ENCODE data around the gene SHH.
"Not testable (repeated sequence)": the region's sequence is repeated elsewhere in the genome, so short reads cannot be mapped to it uniquely, and the experiment has no call there.

The SHH gene

GRCh38 chr7:155843426-155844018, 31.3 kb upstream of the SHH start:
- DNase-seq (ENCODE audit: low read depth in 1 of 2, low spot score in 1 of 2) = no peak

GRCh38 chr7:155842496-155843265, 30.4 kb upstream of the SHH start:
- no peak for DNase-seq (ENCODE audit: low read depth in 1 of 2, low spot score in 1 of 2)

GRCh38 chr7:155840909-155841308, 28.6 kb upstream of the SHH start:
- DNase-seq (ENCODE audit: low read depth in 1 of 2, low spot score in 1 of 2) = no peak

GRCh38 chr7:155840262-155840885, 28.1 kb upstream of the SHH start:
- DNase-seq (ENCODE audit: low read depth in 1 of 2, low spot score in 1 of 2) = no peak

GRCh38 chr7:155839461-155839860, 27.2 kb upstream of the SHH start:
- no peak for DNase-seq (ENCODE audit: low read depth in 1 of 2, low spot score in 1 of 2)

GRCh38 chr7:155838312-155838711, 26.0 kb upstream of the SHH start:
- DNase-seq (ENCODE audit: low read depth in 1 of 2, low spot score in 1 of 2) = not testable (repeated sequence)

- no peak for DNase-seq (ENCODE audit: low read depth in 1 of 2, low spot score in 1 of 2)
Measured at GRCh38 chr7:155837126-155837479, 24.8 kb upstream of the SHH start.

GRCh38 chr7:155836216-155837125, 24.2 kb upstream of the SHH start:
- no peak for DNase-seq (ENCODE audit: low read depth in 1 of 2, low spot score in 1 of 2)

GRCh38 chr7:155835446-155836215, 23.4 kb upstream of the SHH start:
- no peak for DNase-seq (ENCODE audit: low read depth in 1 of 2, low spot score in 1 of 2)

- DNase-seq (ENCODE audit: low read depth in 1 of 2, low spot score in 1 of 2) = no peak
Measured at GRCh38 chr7:155834486-155835048, 22.3 kb upstream of the SHH start.

- DNase-seq (ENCODE audit: low read depth in 1 of 2, low spot score in 1 of 2) = no peak
Measured at GRCh38 chr7:155833651-155834050, 21.4 kb upstream of the SHH start.

GRCh38 chr7:155832581-155832981, 20.3 kb upstream of the SHH start:
- DNase-seq (ENCODE audit: low read depth in 1 of 2, low spot score in 1 of 2) = no peak

GRCh38 chr7:155831807-155832524, 19.7 kb upstream of the SHH start:
- DNase-seq (ENCODE audit: low read depth in 1 of 2, low spot score in 1 of 2) = no peak

GRCh38 chr7:155830961-155831806, 18.9 kb upstream of the SHH start:
- no peak for DNase-seq (ENCODE audit: low read depth in 1 of 2, low spot score in 1 of 2)

- no peak for DNase-seq (ENCODE audit: low read depth in 1 of 2, low spot score in 1 of 2)
Measured at GRCh38 chr7:155829796-155830470, 17.7 kb upstream of the SHH start.

- no peak for DNase-seq (ENCODE audit: low read depth in 1 of 2, low spot score in 1 of 2)
Measured at GRCh38 chr7:155825336-155825735, 13.1 kb upstream of the SHH start.

- no peak for DNase-seq (ENCODE audit: low read depth in 1 of 2, low spot score in 1 of 2)
Measured at GRCh38 chr7:155824227-155824886, 12.1 kb upstream of the SHH start.

GRCh38 chr7:155821851-155822250, 9.6 kb upstream of the SHH start:
- DNase-seq (ENCODE audit: low read depth in 1 of 2, low spot score in 1 of 2) = no peak

All from activated CD4-positive, alpha-beta T cell treated with anti-CD3 and anti-CD28 coated beads, Interleukin-2, amount 50 U/mL, for 24 hours (primary cell).